ENCODE results near the gene ADARB2. TPM values are rescaled to one million over a fixed set of nuclear protein-coding genes. Genes with fewer than 3 reads are reported as not detected.

ADARB2 gene
- total and polyA plus RNA-seq, 2 donors (not counting 1 experiment from before 2014, with no cell fraction given), result not detected

- H3K36me3 ChIP-seq (ENCODE audit: control insufficient read depth, insufficient read depth, low read length), result no peaks in the 10 kb centered on the region
- no peaks in the 10 kb centered on the region for H3K9me3 ChIP-seq (ENCODE audit: control insufficient read depth, insufficient read depth, low read depth, low read length)
- no peak overlapping the region for H2AFZ ChIP-seq (ENCODE audit: low read length)
- H3K27ac ChIP-seq (ENCODE audit: insufficient read depth, low read length), result no peak overlapping the region
- H3K4me1 ChIP-seq (ENCODE audit: control insufficient read depth, extremely low read depth, insufficient read depth, low read length), result no peaks in the 10 kb centered on the region
- H3K79me2 ChIP-seq (ENCODE audit: control insufficient read depth, insufficient read depth, low read length), result no peaks in the 10 kb centered on the region
- no peaks in the 10 kb centered on the region for H4K20me1 ChIP-seq (ENCODE audit: control insufficient read depth, extremely low read depth, insufficient read depth, low read length)
- no peak for DNase-seq (ENCODE audit: low read depth in 2 of 2)
- no peak overlapping the region for H3K4me3 ChIP-seq (replicated peaks in 1 of 4; ENCODE audit: control extremely low read depth in 1 of 4, insufficient read depth in 1 of 4, low read depth in 3 of 4, low read length in 4 of 4)
- no peaks in the 10 kb centered on the region for H3K27me3 ChIP-seq (ENCODE audit: control insufficient read depth, insufficient read depth, low read length)
- no peak for TF ChIP-seq EZH2 (IDR thresholded peaks at IDR 0.05; ENCODE audit: low read length, missing control alignments)
- TF ChIP-seq CTCF (conservative IDR thresholded peaks at IDR 0.05 in 1 of 2, IDR thresholded peaks at IDR 0.05 in 1 of 2; ENCODE audit: low read depth in 1 of 2, low read length in 2 of 2), result no peak
- H3K4me2 ChIP-seq (ENCODE audit: extremely low read depth, insufficient read depth, low read length), result no peak overlapping the region
- no peak overlapping the region for H3K9ac ChIP-seq (ENCODE audit: insufficient read depth, low read length)
These were observed 259.7 kb downstream of the ADARB2 start for GRCh38 chr10:1477578-1477977.

DNA sequence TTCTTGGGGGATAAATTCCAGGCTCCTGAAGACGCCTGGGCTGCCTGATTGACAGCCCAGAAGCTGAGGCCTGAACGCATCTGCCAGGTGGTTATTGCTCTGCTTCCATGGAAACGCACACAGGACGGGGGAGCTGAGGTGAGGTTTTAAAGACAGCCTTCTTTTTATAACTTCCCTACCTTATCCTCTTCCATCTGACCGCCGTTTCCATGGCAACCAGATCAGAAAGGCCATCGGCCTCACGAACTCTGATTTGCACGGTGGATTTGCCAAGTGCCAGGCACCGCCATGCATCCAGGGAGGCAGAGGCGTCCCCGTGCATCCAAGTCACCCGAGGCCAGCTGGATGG, 260.9 kb downstream of the ADARB2 start:
- no peaks in the 10 kb centered on the region for H3K9me3 ChIP-seq (ENCODE audit: control insufficient read depth, insufficient read depth, low read depth, low read length)

DNA sequence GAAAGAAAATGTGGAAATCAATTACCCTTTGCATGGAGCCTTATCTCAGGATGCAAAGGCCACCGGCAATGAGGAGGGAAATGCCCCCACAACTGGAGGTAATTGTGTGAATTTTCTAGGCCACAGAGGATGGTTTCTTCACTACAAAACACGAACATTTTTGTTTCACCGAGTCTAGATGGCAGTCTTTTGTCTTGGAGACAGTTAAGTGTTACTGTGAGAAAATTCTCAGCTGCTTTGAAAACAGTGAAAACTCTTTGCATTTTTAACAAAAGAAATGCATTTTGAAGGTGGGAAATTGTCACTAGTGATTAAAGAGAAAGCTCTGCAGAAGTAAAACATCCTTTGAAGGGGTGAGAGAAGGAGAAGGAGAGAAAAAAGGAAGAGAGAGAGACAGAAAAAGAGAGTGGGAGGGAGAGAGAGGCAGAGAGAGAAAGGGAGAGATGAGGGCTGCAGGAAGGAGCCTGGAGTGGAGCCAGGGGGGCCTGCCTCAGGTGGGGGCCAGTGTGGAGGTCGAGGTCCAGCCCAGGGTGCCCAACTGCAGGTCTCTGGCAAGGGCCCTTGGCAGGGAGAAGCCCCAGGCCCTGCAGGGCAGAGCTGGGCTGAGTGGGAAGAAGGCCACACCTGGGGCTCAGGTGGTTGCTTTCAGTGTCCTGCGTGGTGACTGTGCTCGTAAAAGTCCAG, 261.4 kb downstream of the ADARB2 start:
- H4K20me1 ChIP-seq (ENCODE audit: control insufficient read depth, extremely low read depth, insufficient read depth, low read length), result no peaks in the 10 kb centered on the region
- TF ChIP-seq EZH2 (IDR thresholded peaks at IDR 0.05; ENCODE audit: low read length, missing control alignments) (no peak), CTCF (conservative IDR thresholded peaks at IDR 0.05 in 1 of 2, IDR thresholded peaks at IDR 0.05 in 1 of 2; ENCODE audit: low read depth in 1 of 2, low read length in 2 of 2) (no peak)
- no peaks in the 10 kb centered on the region for H3K79me2 ChIP-seq (ENCODE audit: control insufficient read depth, insufficient read depth, low read length)
- no peaks in the 10 kb centered on the region for H3K27me3 ChIP-seq (ENCODE audit: control insufficient read depth, insufficient read depth, low read length)
- H3K9me3 ChIP-seq (ENCODE audit: control insufficient read depth, insufficient read depth, low read depth, low read length), result no peaks in the 10 kb centered on the region
- no peaks in the 10 kb centered on the region for H3K36me3 ChIP-seq (ENCODE audit: control insufficient read depth, insufficient read depth, low read length)
- H3K27ac ChIP-seq (ENCODE audit: insufficient read depth, low read length), result no peak overlapping the region
- H3K9ac ChIP-seq (ENCODE audit: insufficient read depth, low read length), result no peak overlapping the region
- H3K4me3 ChIP-seq (replicated peaks in 1 of 4; ENCODE audit: control extremely low read depth in 1 of 4, insufficient read depth in 1 of 4, low read depth in 3 of 4, low read length in 4 of 4), result no peak overlapping the region
- DNase-seq (ENCODE audit: low read depth in 2 of 2), result no peak
- no peak overlapping the region for H3K4me2 ChIP-seq (ENCODE audit: extremely low read depth, insufficient read depth, low read length)
- no peak overlapping the region for H2AFZ ChIP-seq (ENCODE audit: low read length)
- H3K4me1 ChIP-seq (ENCODE audit: control insufficient read depth, extremely low read depth, insufficient read depth, low read length), result no peaks in the 10 kb centered on the region

More for the DNA sequence above, 260.9 kb downstream of the ADARB2 start:
- Histone ChIP-seq H3K9ac (ENCODE audit: insufficient read depth, low read length) (no peak overlapping the region), H3K4me1 (ENCODE audit: control insufficient read depth, extremely low read depth, insufficient read depth, low read length) (no peaks in the 10 kb centered on the region), H3K79me2 (ENCODE audit: control insufficient read depth, insufficient read depth, low read length) (no peaks in the 10 kb centered on the region), H3K4me3 (replicated peaks in 1 of 4; ENCODE audit: control extremely low read depth in 1 of 4, insufficient read depth in 1 of 4, low read depth in 3 of 4, low read length in 4 of 4) (no peak overlapping the region), H4K20me1 (ENCODE audit: control insufficient read depth, extremely low read depth, insufficient read depth, low read length) (no peaks in the 10 kb centered on the region), H3K4me2 (ENCODE audit: extremely low read depth, insufficient read depth, low read length) (no peak overlapping the region), H2AFZ (ENCODE audit: low read length) (no peak overlapping the region), H3K27ac (ENCODE audit: insufficient read depth, low read length) (no peak overlapping the region), H3K27me3 (ENCODE audit: control insufficient read depth, insufficient read depth, low read length) (no peaks in the 10 kb centered on the region), H3K36me3 (ENCODE audit: control insufficient read depth, insufficient read depth, low read length) (no peaks in the 10 kb centered on the region)
- TF ChIP-seq CTCF (conservative IDR thresholded peaks at IDR 0.05 in 1 of 2, IDR thresholded peaks at IDR 0.05 in 1 of 2; ENCODE audit: low read depth in 1 of 2, low read length in 2 of 2), result no peak
- no peak for TF ChIP-seq EZH2 (IDR thresholded peaks at IDR 0.05; ENCODE audit: low read length, missing control alignments)
- no peak for DNase-seq (ENCODE audit: low read depth in 2 of 2)
